Activated naive CD8-positive, alpha-beta T cell treated with anti-CD3 and anti-CD28 coated beads for 36 hours (primary cell): ENCODE data around the gene CHMP1B. TPM values are rescaled to one million over a fixed set of nuclear protein-coding genes. Genes with fewer than 3 reads are reported as not detected.

Experiments
- DNase-seq: peaks from one replicate; pipeline ENCODE4 v3.0.0; 2021
- H3K27ac Mint-ChIP-seq: one replicate; pipeline ENCODE4 v1.8.0; 2022; ENCODE audit warnings: mild to moderate bottlenecking, moderate library complexity, mixed read lengths
- H3K27me3 Mint-ChIP-seq: one replicate; pipeline ENCODE4 v1.8.0; 2022; ENCODE audit warnings: mild to moderate bottlenecking, mixed read lengths
- H3K36me3 Mint-ChIP-seq: one replicate; pipeline ENCODE4 v1.8.0; 2021; ENCODE audit warnings: mild to moderate bottlenecking, mixed read lengths
- H3K4me1 Mint-ChIP-seq: one replicate; pipeline ENCODE4 v1.8.0; 2021; ENCODE audit warnings: mixed read lengths
- H3K4me3 Mint-ChIP-seq: one replicate; pipeline ENCODE4 v1.8.0; 2022; ENCODE audit warnings: mild to moderate bottlenecking, moderate library complexity, mixed read lengths
- H3K9me3 Mint-ChIP-seq: one replicate; pipeline ENCODE4 v1.8.0; 2022; ENCODE audit warnings: mixed read lengths
- total RNA-seq, 2 experiments: library from RNA; stranded (reverse); gene quantifications; one replicate each; pipeline ENCODE4 v1.2.3, GENCODE V29; 2021

CHMP1B gene
- total RNA-seq, 2 experiments from 2014 or later, result 22.8 to 23.0 TPM

- Mint-ChIP-seq H3K27me3 (no peaks in the 10 kb centered on the region), H3K4me3 (no peak overlapping the region)
- DNase-seq, result no peak
Observed at GRCh38 chr18:11823545-11823944, 27.7 kb upstream of the CHMP1B start.

GRCh38 chr18:11826836-11827235 lies 24.4 kb upstream of the CHMP1B start:
- Mint-ChIP-seq H3K27ac (no peak overlapping the region), H3K4me1 (no peaks in the 10 kb centered on the region), H3K9me3 (no peaks in the 10 kb centered on the region), H3K36me3 (no peaks in the 10 kb centered on the region), H3K4me3 (no peak overlapping the region), H3K27me3 (no peaks in the 10 kb centered on the region)
- no peak for DNase-seq

More at GRCh38 chr18:11823545-11823944, 27.7 kb upstream of the CHMP1B start:
- Mint-ChIP-seq H3K9me3 (no peaks in the 10 kb centered on the region), H3K36me3 (no peaks in the 10 kb centered on the region), H3K4me1 (no peaks in the 10 kb centered on the region), H3K27ac (no peak overlapping the region)

GRCh38 chr18:11828786-11829432 lies 22.3 kb upstream of the CHMP1B start:
- Mint-ChIP-seq H3K4me3 (no peak overlapping the region), H3K4me1 (no peaks in the 10 kb centered on the region), H3K27ac (no peak overlapping the region), H3K27me3 (no peaks in the 10 kb centered on the region), H3K36me3 (no peaks in the 10 kb centered on the region), H3K9me3 (no peaks in the 10 kb centered on the region)
- no peak for DNase-seq

GRCh38 chr18:11830585-11830984 lies 20.6 kb upstream of the CHMP1B start:
- Mint-ChIP-seq H3K27ac (no peak overlapping the region), H3K36me3 (no peaks in the 10 kb centered on the region), H3K4me3 (no peak overlapping the region), H3K9me3 (no peaks in the 10 kb centered on the region), H3K4me1 (no peaks in the 10 kb centered on the region), H3K27me3 (no peaks in the 10 kb centered on the region)
- no peak for DNase-seq

DNA sequence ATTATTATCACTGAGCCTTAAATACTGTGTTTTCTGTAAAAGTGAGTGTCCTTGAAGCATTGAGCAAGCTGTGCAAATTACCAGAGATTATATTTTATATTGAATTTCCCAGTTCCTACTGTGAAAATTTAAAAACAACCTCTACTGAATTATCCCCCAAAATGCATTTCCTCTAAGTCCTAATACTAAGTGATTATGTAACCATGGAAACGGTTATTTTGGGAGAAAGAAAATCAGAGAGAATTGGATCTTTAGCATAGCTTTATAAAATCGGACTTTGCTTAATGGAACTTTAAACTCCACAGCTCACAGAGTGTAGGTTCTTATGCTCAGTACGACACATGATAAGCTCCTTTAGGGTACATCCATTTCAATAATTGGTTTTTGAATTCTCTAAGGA lies 19.3 kb upstream of the CHMP1B start:
- DNase-seq, result no peak
- Mint-ChIP-seq H3K27me3 (no peaks in the 10 kb centered on the region), H3K4me1 (no peaks in the 10 kb centered on the region), H3K4me3 (no peak overlapping the region), H3K9me3 (no peaks in the 10 kb centered on the region), H3K36me3 (no peaks in the 10 kb centered on the region), H3K27ac (no peak overlapping the region)

GRCh38 chr18:11834772-11835171 lies 16.4 kb upstream of the CHMP1B start:
- H3K4me3 Mint-ChIP-seq, result no peak overlapping the region
- no peak for DNase-seq
- no peaks in the 10 kb centered on the region for H3K27me3 Mint-ChIP-seq
- no peaks in the 10 kb centered on the region for H3K9me3 Mint-ChIP-seq
- no peaks in the 10 kb centered on the region for H3K36me3 Mint-ChIP-seq
- no peaks in the 10 kb centered on the region for H3K4me1 Mint-ChIP-seq
- H3K27ac Mint-ChIP-seq, result no peak overlapping the region

- Mint-ChIP-seq H3K4me3 (no peak overlapping the region), H3K4me1 (no peaks in the 10 kb centered on the region), H3K27ac (no peak overlapping the region), H3K9me3 (no peaks in the 10 kb centered on the region), H3K27me3 (no peaks in the 10 kb centered on the region), H3K36me3 (no peaks in the 10 kb centered on the region)
- DNase-seq, result no peak
Observed at GRCh38 chr18:11839556-11839955, 11.7 kb upstream of the CHMP1B start.

DNA sequence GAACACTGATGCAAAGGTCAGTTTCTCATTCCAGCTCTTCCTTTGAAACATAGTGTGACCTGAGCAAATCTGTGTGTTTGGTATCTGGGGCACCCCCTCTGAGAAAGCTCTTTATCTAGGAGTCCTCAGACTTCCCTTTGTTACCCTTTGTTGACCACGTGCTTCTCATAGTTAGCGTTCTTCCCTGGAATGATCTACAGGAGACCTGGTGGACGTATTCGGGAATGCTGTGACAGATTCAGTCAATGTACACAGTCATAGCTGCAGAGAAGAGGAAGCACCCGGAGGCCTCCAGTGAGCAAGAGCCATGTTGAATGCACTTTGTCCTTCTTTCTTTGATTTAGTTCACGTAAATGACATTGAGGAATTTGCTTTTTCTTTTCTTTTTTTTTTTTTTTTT lies 10.7 kb upstream of the CHMP1B start:
- no peak overlapping the region for H3K4me3 Mint-ChIP-seq
- H3K4me1 Mint-ChIP-seq, result no peaks in the 10 kb centered on the region
- no peaks in the 10 kb centered on the region for H3K36me3 Mint-ChIP-seq
- DNase-seq, result no peak
- no peaks in the 10 kb centered on the region for H3K9me3 Mint-ChIP-seq
- no peak overlapping the region for H3K27ac Mint-ChIP-seq
- no peaks in the 10 kb centered on the region for H3K27me3 Mint-ChIP-seq

DNA sequence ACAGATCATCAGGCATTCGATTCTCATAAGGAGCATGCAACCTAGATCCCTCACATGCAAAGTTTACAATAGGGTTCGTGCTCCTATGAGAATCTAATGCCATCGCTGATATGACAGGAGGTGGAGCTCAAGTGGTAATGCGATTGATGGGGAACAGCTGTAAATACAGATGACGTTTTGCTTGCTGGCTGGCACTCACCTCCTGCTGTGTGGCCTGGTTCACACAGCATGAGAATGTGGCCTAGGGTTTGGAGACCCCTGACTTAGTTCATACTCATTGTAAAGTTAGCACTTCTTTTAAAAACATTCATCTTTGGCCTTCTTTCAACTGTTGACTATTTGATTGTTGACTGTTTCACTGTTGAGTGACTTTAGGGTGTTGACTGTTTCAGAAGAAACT lies 8.7 kb upstream of the CHMP1B start:
- no peak overlapping the region for H3K27ac Mint-ChIP-seq
- no peaks in the 10 kb centered on the region for H3K9me3 Mint-ChIP-seq
- no peaks in the 10 kb centered on the region for H3K4me1 Mint-ChIP-seq
- no peak overlapping the region for H3K4me3 Mint-ChIP-seq
- DNase-seq, result no peak
- no peaks in the 10 kb centered on the region for H3K27me3 Mint-ChIP-seq
- H3K36me3 Mint-ChIP-seq, result no peaks in the 10 kb centered on the region

DNA sequence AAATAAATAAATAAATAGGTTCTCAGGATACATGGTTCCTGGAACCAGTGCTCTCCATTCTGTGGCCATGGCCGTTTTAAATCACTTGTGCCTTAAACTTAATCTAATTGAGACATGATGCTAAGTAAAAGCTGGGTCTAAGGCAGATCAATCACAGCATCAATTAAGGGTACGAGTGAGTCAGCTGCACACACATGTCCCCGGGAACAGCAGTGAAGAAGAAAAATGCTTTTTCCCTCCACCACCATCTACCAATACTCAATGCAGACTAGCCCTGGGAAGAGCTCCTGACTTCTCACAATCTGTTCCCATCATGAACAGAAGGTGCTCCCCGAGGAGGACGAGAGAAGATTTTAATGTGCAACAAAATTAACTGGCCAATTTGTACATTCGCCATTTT lies 6.8 kb upstream of the CHMP1B start:
- H3K27ac Mint-ChIP-seq, result no peak overlapping the region
- no peaks in the 10 kb centered on the region for H3K27me3 Mint-ChIP-seq
- H3K36me3 Mint-ChIP-seq, result no peaks in the 10 kb centered on the region
- peaks cover 6% of the 10 kb centered on the region for H3K4me1 Mint-ChIP-seq
- no peak overlapping the region for H3K4me3 Mint-ChIP-seq
- DNase-seq, result no peak
- H3K9me3 Mint-ChIP-seq, result no peaks in the 10 kb centered on the region

- no peaks in the 10 kb centered on the region for H3K36me3 Mint-ChIP-seq
- no peak for DNase-seq
- no peak overlapping the region for H3K4me3 Mint-ChIP-seq
- no peaks in the 10 kb centered on the region for H3K27me3 Mint-ChIP-seq
- H3K27ac Mint-ChIP-seq, result no peak overlapping the region
- no peaks in the 10 kb centered on the region for H3K9me3 Mint-ChIP-seq
- peaks cover 17% of the 10 kb centered on the region for H3K4me1 Mint-ChIP-seq
Observed at GRCh38 chr18:11845654-11846053, 5.6 kb upstream of the CHMP1B start.

DNA sequence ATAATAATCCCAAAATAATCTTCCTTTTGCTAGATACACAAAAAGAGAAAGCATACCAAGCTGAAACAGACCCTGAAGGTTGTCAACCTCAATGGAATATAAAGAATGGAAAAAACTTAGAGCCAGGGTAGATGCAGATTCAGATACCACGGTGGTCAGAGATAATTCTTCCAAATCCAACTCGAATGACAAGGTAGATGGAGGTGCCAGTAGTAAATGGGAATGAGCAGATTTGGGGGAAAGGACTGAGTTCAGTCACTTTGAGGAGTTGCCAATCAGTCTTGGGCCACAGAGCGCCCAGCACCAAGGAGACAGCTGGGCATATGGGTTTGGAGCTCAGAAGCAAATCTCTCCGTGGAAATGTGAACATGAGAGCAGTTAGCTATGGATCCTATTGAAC lies 3.4 kb upstream of the CHMP1B start:
- H3K4me1 Mint-ChIP-seq, result peaks cover 25% of the 10 kb centered on the region
- no peaks in the 10 kb centered on the region for H3K27me3 Mint-ChIP-seq
- H3K36me3 Mint-ChIP-seq, result peaks cover 2% of the 10 kb centered on the region

GRCh38 chr18:11849279-11849678 lies 1.9 kb upstream of the CHMP1B start:
- Mint-ChIP-seq H3K4me1 (peaks cover 35% of the 10 kb centered on the region), H3K27ac (peak overlapping the region; percentile 58), H3K36me3 (peaks cover 2% of the 10 kb centered on the region), H3K4me3 (no peak overlapping the region), H3K9me3 (no peaks in the 10 kb centered on the region), H3K27me3 (no peaks in the 10 kb centered on the region)
- DNase-seq, result no peak

More for the DNA sequence above, 3.4 kb upstream of the CHMP1B start:
- Mint-ChIP-seq H3K27ac (no peak overlapping the region), H3K9me3 (no peaks in the 10 kb centered on the region), H3K4me3 (no peak overlapping the region)
- DNase-seq, result no peak

DNA sequence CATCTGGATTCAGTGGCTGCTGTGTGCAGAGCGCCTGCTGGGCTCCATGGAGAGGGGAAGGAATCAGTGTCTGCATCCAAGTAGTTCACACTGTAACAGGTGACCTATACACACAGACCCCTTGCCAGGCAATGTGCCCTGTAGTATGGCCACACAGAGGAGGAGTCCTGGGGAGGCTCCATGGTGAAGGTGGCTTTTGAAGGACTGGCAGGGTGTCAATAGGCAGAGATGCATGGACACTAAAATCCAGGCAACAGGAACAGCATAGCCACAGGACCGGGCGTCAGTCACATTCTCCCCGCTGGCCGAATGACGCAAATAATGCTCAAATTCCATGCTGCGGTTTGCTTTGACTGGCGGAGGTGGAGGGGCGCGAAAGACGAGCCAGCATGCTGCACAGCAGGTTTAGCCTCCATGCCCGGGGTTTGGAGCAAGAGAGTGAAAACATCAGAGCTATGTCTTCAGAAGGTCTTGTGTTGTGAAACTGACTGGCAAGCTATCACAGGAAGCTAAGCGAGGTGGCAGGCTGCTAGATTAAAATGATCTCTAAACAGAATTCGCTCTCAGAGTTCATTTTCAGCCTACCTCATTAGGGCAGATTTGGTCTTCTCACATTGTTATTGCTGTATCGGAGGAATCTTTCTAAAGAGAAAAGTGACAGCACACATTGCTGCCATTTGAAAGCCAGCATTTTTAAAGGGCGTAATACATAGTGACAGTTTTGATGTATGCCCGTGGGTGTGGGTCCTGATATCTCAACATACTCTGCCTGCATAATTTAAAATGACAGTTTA lies 1.2 kb upstream of the CHMP1B start:
- peak overlapping the region; percentile 100 for H3K4me3 Mint-ChIP-seq
- peak overlapping the region; percentile 100 for H3K27ac Mint-ChIP-seq
- DNase-seq, result peak; percentile 64
- H3K27me3 Mint-ChIP-seq, result no peaks in the 10 kb centered on the region
- H3K9me3 Mint-ChIP-seq, result no peaks in the 10 kb centered on the region
- peaks cover 2% of the 10 kb centered on the region for H3K36me3 Mint-ChIP-seq
- H3K4me1 Mint-ChIP-seq, result peaks cover 37% of the 10 kb centered on the region

DNA sequence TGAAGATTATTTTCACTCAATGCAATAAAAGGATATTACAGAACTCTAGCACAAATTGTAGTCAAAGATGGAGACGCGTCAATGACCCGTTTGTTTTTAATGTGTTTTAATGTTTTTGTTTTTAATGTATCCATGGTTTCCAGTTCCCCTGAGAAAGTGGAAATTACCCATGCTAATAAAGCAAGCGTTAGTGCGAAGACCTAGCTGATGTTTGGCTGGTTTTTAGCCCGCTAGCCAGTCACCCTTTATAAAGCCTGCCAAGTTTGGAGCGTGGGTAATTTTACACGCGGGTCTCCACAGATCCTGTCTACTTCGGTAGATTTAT lies 430 bp upstream of the CHMP1B start:
- no peaks in the 10 kb centered on the region for H3K27me3 Mint-ChIP-seq
- H3K4me3 Mint-ChIP-seq, result peak overlapping the region; percentile 100
- no peaks in the 10 kb centered on the region for H3K9me3 Mint-ChIP-seq
- no peak for DNase-seq
- H3K27ac Mint-ChIP-seq, result peak overlapping the region; percentile 100
- peaks cover 40% of the 10 kb centered on the region for H3K4me1 Mint-ChIP-seq
- peaks cover 2% of the 10 kb centered on the region for H3K36me3 Mint-ChIP-seq

- DNase-seq, result peak; percentile 51
- Mint-ChIP-seq H3K27ac (peak overlapping the region; percentile 100), H3K4me1 (peaks cover 40% of the 10 kb centered on the region), H3K27me3 (no peaks in the 10 kb centered on the region), H3K4me3 (peak overlapping the region; percentile 100), H3K36me3 (peaks cover 2% of the 10 kb centered on the region), H3K9me3 (no peaks in the 10 kb centered on the region)
Observed at GRCh38 chr18:11851806-11852337, 659 bp downstream of the CHMP1B start.
